Measurements from ENCODE around the gene LYZL4.
A peak's percentile ranks its signal among the peaks of the same experiment; 100 is the strongest.

LYZL4 gene

GRCh38 chr3:42394579-42395288 is 15.7 kb downstream of the LYZL4 start:
- no peaks in the 10 kb centered on the region for H3K36me3 ChIP-seq (ENCODE audit: control insufficient read depth, low read depth, low read length)
- H3K27ac ChIP-seq (ENCODE audit: low read length) = no peak overlapping the region
- H3K27me3 ChIP-seq (ENCODE audit: control insufficient read depth, insufficient read depth, low read length) = no peaks in the 10 kb centered on the region
- no peak overlapping the region for H3K9ac ChIP-seq (ENCODE audit: low read length)
- H3K9me3 ChIP-seq (ENCODE audit: control insufficient read depth, low read depth, low read length) = no peaks in the 10 kb centered on the region
- no peaks in the 10 kb centered on the region for H3K4me1 ChIP-seq (ENCODE audit: control insufficient read depth, low read depth, low read length)
- no peak overlapping the region for H3K4me3 ChIP-seq (ENCODE audit: low read length)

- Histone ChIP-seq H3K27me3 (ENCODE audit: control insufficient read depth, insufficient read depth, low read length) (no peaks in the 10 kb centered on the region), H3K27ac (ENCODE audit: low read length) (no peak overlapping the region), H3K36me3 (ENCODE audit: control insufficient read depth, low read depth, low read length) (no peaks in the 10 kb centered on the region), H3K4me3 (ENCODE audit: low read length) (no peak overlapping the region), H3K9ac (ENCODE audit: low read length) (no peak overlapping the region), H3K9me3 (ENCODE audit: control insufficient read depth, low read depth, low read length) (no peaks in the 10 kb centered on the region), H3K4me1 (ENCODE audit: control insufficient read depth, low read depth, low read length) (no peaks in the 10 kb centered on the region)
Observed at GRCh38 chr3:42387802-42388651, 22.4 kb downstream of the LYZL4 start.

DNA sequence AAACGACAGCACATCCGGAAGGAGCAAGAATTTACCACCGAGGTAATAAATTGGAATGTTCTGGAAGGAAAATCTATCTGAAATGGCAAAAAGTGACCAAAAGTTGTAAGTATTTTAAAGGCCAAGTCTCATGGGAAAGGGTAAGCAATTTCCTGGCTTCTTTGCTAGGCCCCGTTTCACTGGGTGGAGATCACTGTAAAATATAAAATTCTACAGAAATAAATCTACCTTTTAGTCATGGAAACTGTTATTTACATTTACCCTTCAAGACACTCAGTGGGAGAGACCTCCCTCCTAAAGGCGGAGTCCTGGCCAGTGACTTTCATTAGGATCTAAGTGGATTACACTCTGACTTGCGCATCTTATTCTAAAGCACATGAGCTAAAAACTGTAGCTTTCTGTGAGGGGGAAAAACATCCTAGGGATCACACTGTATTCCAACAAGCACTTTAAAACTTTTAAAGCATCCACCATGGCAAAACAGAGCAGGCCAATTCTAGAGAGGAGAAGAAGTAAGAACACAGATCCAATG is 28.8 kb downstream of the LYZL4 start:
- Histone ChIP-seq H3K27me3 (ENCODE audit: control insufficient read depth, insufficient read depth, low read length) (no peaks in the 10 kb centered on the region), H3K9ac (ENCODE audit: low read length) (no peak overlapping the region), H3K27ac (ENCODE audit: low read length) (no peak overlapping the region), H3K4me3 (ENCODE audit: low read length) (no peak overlapping the region), H3K4me1 (ENCODE audit: control insufficient read depth, low read depth, low read length) (no peaks in the 10 kb centered on the region), H3K36me3 (ENCODE audit: control insufficient read depth, low read depth, low read length) (no peaks in the 10 kb centered on the region), H3K9me3 (ENCODE audit: control insufficient read depth, low read depth, low read length) (no peaks in the 10 kb centered on the region)

- H3K36me3 ChIP-seq (ENCODE audit: control insufficient read depth, low read depth, low read length) = no peaks in the 10 kb centered on the region
- H3K9me3 ChIP-seq (ENCODE audit: control insufficient read depth, low read depth, low read length) = no peaks in the 10 kb centered on the region
- no peak overlapping the region for H3K9ac ChIP-seq (ENCODE audit: low read length)
- H3K4me3 ChIP-seq (ENCODE audit: low read length) = no peak overlapping the region
- H3K27ac ChIP-seq (ENCODE audit: low read length) = no peak overlapping the region
- H3K4me1 ChIP-seq (ENCODE audit: control insufficient read depth, low read depth, low read length) = no peaks in the 10 kb centered on the region
- H3K27me3 ChIP-seq (ENCODE audit: control insufficient read depth, insufficient read depth, low read length) = no peaks in the 10 kb centered on the region
Observed at GRCh38 chr3:42377681-42378080, 32.7 kb downstream of the LYZL4 start.

DNA sequence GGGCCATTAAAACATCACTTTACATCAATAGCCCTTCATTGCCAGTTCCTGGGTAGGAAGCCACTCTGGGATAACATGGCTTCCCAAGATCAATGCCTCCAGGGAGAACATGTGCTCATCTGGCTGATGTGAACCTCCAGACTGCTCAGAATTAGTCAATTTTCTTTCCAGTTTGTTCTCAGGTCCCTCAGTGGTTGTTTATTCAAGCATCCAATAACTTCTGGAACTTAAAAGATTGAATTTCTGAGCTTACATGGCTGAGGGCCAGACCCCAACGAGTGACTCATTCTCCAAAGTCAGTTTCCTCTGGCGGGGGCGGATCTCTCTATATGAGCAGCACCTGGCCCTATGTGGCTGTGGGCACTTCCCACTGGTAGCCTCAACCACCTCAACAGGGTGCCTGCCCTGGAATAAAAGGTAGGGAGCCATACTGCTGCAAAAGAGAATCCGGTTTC is 34.0 kb downstream of the LYZL4 start:
- Histone ChIP-seq H3K27ac (ENCODE audit: low read length) (no peak overlapping the region), H3K9me3 (ENCODE audit: control insufficient read depth, low read depth, low read length) (no peaks in the 10 kb centered on the region), H3K36me3 (ENCODE audit: control insufficient read depth, low read depth, low read length) (no peaks in the 10 kb centered on the region), H3K4me1 (ENCODE audit: control insufficient read depth, low read depth, low read length) (no peaks in the 10 kb centered on the region), H3K27me3 (ENCODE audit: control insufficient read depth, insufficient read depth, low read length) (no peaks in the 10 kb centered on the region), H3K4me3 (ENCODE audit: low read length) (no peak overlapping the region), H3K9ac (ENCODE audit: low read length) (no peak overlapping the region)

GRCh38 chr3:42375121-42375800 is 35.1 kb downstream of the LYZL4 start:
- Histone ChIP-seq H3K36me3 (ENCODE audit: control insufficient read depth, low read depth, low read length) (no peaks in the 10 kb centered on the region), H3K9ac (ENCODE audit: low read length) (no peak overlapping the region), H3K9me3 (ENCODE audit: control insufficient read depth, low read depth, low read length) (no peaks in the 10 kb centered on the region), H3K27ac (ENCODE audit: low read length) (no peak overlapping the region), H3K4me1 (ENCODE audit: control insufficient read depth, low read depth, low read length) (no peaks in the 10 kb centered on the region), H3K27me3 (ENCODE audit: control insufficient read depth, insufficient read depth, low read length) (no peaks in the 10 kb centered on the region), H3K4me3 (ENCODE audit: low read length) (no peak overlapping the region)

DNA sequence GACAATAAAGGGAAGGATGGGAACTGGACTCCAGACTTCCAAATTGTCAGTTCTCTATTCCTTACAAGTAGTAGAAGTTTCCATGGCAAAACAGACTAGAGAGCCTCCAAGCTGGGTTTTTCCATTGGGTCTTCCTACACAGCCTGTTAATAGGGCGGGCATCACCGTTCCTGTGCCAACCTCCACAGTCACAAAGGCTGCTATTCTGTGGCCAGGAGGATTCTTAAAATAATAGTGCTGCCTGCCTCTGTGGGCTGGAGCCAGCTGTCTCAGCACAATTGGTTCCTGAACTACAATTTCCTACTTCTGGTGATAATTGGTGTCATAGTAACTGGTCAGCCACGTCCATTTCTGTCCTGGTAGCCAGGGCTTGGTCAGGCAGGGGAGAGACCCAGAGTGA is 38.6 kb downstream of the LYZL4 start:
- no peak overlapping the region for H3K27ac ChIP-seq (ENCODE audit: low read length)
- H3K4me1 ChIP-seq (ENCODE audit: control insufficient read depth, low read depth, low read length) = peaks cover 19% of the 10 kb centered on the region

GRCh38 chr3:42369832-42370231 is 40.6 kb downstream of the LYZL4 start:
- Histone ChIP-seq H3K9ac (ENCODE audit: low read length) (peak overlapping the region; percentile 56), H3K27ac (ENCODE audit: low read length) (peak overlapping the region; percentile 67), H3K36me3 (ENCODE audit: control insufficient read depth, low read depth, low read length) (no peaks in the 10 kb centered on the region), H3K4me3 (ENCODE audit: low read length) (peak overlapping the region; percentile 13), H3K27me3 (ENCODE audit: control insufficient read depth, insufficient read depth, low read length) (no peaks in the 10 kb centered on the region), H3K9me3 (ENCODE audit: control insufficient read depth, low read depth, low read length) (no peaks in the 10 kb centered on the region), H3K4me1 (ENCODE audit: control insufficient read depth, low read depth, low read length) (peaks cover 19% of the 10 kb centered on the region)

More for the DNA sequence above, 38.6 kb downstream of the LYZL4 start:
- H3K36me3 ChIP-seq (ENCODE audit: control insufficient read depth, low read depth, low read length) = no peaks in the 10 kb centered on the region
- H3K9ac ChIP-seq (ENCODE audit: low read length) = no peak overlapping the region
- H3K9me3 ChIP-seq (ENCODE audit: control insufficient read depth, low read depth, low read length) = no peaks in the 10 kb centered on the region
- H3K27me3 ChIP-seq (ENCODE audit: control insufficient read depth, insufficient read depth, low read length) = no peaks in the 10 kb centered on the region
- H3K4me3 ChIP-seq (ENCODE audit: low read length) = no peak overlapping the region

GRCh38 chr3:42369304-42369703 is 41.1 kb downstream of the LYZL4 start:
- Histone ChIP-seq H3K27me3 (ENCODE audit: control insufficient read depth, insufficient read depth, low read length) (no peaks in the 10 kb centered on the region), H3K36me3 (ENCODE audit: control insufficient read depth, low read depth, low read length) (no peaks in the 10 kb centered on the region), H3K9me3 (ENCODE audit: control insufficient read depth, low read depth, low read length) (no peaks in the 10 kb centered on the region), H3K4me3 (ENCODE audit: low read length) (peak overlapping the region; percentile 13), H3K4me1 (ENCODE audit: control insufficient read depth, low read depth, low read length) (peaks cover 19% of the 10 kb centered on the region), H3K27ac (ENCODE audit: low read length) (peak overlapping the region; percentile 67), H3K9ac (ENCODE audit: low read length) (peak overlapping the region; percentile 56)

GRCh38 chr3:42368861-42369260 is 41.5 kb downstream of the LYZL4 start:
- Histone ChIP-seq H3K9me3 (ENCODE audit: control insufficient read depth, low read depth, low read length) (no peaks in the 10 kb centered on the region), H3K4me3 (ENCODE audit: low read length) (no peak overlapping the region), H3K9ac (ENCODE audit: low read length) (peak overlapping the region; percentile 56), H3K36me3 (ENCODE audit: control insufficient read depth, low read depth, low read length) (no peaks in the 10 kb centered on the region), H3K27ac (ENCODE audit: low read length) (no peak overlapping the region), H3K27me3 (ENCODE audit: control insufficient read depth, insufficient read depth, low read length) (no peaks in the 10 kb centered on the region), H3K4me1 (ENCODE audit: control insufficient read depth, low read depth, low read length) (peaks cover 19% of the 10 kb centered on the region)

DNA sequence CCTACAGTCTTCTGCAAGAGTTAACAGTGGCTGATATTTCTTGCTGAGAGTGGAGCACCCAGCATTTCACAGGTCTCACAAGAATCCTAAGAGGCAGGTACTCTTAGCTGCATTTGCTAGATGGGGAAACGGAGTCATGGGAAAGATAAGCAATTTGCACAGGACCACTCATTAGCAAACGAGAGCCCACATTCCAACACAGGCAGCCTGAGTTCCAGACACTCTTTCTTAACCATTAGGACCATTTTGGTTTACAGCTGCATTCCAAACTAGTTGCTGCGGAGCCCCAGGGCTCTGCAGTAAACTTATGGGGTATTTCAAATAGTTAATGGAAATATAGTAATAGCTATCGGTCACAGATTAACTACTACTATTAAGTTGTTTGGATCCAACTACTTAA is 42.5 kb downstream of the LYZL4 start:
- H3K36me3 ChIP-seq (ENCODE audit: control insufficient read depth, low read depth, low read length) = no peaks in the 10 kb centered on the region
- H3K9ac ChIP-seq (ENCODE audit: low read length) = no peak overlapping the region
- H3K27me3 ChIP-seq (ENCODE audit: control insufficient read depth, insufficient read depth, low read length) = no peaks in the 10 kb centered on the region
- H3K4me3 ChIP-seq (ENCODE audit: low read length) = no peak overlapping the region
- no peak overlapping the region for H3K27ac ChIP-seq (ENCODE audit: low read length)
- no peaks in the 10 kb centered on the region for H3K9me3 ChIP-seq (ENCODE audit: control insufficient read depth, low read depth, low read length)
- peaks cover 19% of the 10 kb centered on the region for H3K4me1 ChIP-seq (ENCODE audit: control insufficient read depth, low read depth, low read length)

Data from iPS-18a (cell line).